ENCODE data around the gene CCL7.

DNA sequence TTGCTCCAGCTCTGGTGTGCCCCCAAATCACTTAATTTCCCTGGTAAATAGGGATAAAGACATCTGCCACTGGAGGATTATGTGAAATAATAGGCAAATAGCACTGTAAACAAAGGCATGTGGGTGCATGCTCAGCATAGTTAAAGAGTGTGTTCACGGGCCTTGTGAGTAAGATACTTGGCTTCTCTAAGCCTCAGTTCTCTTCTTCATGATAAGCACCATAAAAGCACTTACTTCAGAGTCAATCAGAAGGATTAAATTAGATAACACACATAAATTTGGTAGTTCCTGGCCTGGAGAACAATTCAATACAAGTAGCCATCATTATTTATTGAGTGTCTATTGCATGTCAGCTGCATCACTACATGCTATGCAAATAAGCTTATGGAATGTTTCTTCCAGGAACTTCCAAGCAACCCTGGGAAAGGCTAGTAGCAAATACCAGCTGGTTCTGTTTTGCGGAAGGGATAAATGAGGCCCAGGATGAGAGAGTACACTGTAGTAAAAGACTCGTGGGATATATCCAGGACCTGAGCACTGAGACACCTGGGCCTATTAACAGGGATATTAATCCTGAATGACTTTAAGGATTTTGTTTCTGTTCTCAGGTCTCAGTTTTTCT is 30.0 kb downstream of the CCL7 start:
- no peak for TF ChIP-seq PAX5 (IDR thresholded peaks at IDR 0.05; ENCODE audit: insufficient read depth, low read length, severe bottlenecking)
- TF ChIP-seq POU2F2 (IDR thresholded peaks at IDR 0.05; ENCODE audit: low read depth, low read length), result no peak
- no peak for TF ChIP-seq POLR2A (IDR thresholded peaks at IDR 0.05; ENCODE audit: low read depth, low read length)
- TF ChIP-seq TAF1 (IDR thresholded peaks at IDR 0.05; ENCODE audit: low read depth, low read length), result no peak

Data from GM12891 (cell line).